Umbilical cord (tissue), 2 donors: ENCODE data around the gene NUDT14. TPM values are rescaled to one million over a fixed set of nuclear protein-coding genes. Genes with fewer than 3 reads are reported as not detected.

Experiments
- DNase-seq: peaks from one replicate; pipeline ENCODE4 v3.0.0-alpha.2; 2015; ENCODE audit warnings: low spot score
- total RNA-seq: library from RNA; depleted of rRNA; stranded (reverse); fragments of >200 nt; gene quantifications from one replicate; pipeline ENCODE4 v1.2.3, GENCODE V29; 2014; ENCODE audit warnings: low replicate concordance; ENCODE audit not compliant: insufficient read depth

The NUDT14 gene
- total RNA-seq, 1 donor from 2014 or later: 15.9 TPM

DNA sequence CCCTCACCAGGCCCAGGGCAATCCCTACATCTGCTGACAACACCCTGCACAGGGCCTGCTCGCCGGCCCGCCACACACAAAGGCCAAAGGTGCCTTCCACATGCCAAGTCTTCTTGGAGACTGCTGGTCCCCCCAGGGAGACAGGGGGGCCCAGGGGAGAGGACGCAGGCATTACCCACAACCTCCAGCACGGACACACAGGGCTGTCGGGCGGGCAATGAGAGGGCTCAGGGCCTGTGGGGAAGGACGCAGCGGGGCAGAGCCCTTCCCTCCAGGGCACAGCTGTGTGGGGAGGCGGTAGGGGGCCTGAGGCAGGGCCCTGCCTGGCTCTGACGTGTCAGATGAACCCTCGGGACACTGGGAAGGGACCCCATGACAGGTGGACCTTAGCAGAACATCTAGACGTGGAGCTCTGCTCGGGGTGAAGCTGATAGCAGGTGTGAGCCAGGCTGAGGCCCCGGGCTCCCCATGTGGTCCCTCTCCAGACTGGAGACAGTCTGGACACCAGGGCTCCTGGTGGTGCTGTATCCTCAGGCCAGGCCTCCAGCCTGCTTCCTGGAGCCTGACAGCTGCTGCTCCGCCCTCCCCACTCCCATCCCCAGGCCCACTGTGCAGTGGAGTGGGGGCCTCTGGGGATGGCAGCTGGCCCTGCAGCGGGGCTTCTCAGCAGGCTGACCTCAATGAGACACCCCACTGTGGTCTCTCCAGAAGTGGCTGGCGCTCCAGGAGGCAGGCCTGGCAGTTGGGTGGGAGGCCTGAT lies 31.6 kb upstream of the NUDT14 start:
- DNase-seq: no peak

GRCh38 chr14:105211758-105212089 lies 30.6 kb upstream of the NUDT14 start:
- DNase-seq: no peak

DNA sequence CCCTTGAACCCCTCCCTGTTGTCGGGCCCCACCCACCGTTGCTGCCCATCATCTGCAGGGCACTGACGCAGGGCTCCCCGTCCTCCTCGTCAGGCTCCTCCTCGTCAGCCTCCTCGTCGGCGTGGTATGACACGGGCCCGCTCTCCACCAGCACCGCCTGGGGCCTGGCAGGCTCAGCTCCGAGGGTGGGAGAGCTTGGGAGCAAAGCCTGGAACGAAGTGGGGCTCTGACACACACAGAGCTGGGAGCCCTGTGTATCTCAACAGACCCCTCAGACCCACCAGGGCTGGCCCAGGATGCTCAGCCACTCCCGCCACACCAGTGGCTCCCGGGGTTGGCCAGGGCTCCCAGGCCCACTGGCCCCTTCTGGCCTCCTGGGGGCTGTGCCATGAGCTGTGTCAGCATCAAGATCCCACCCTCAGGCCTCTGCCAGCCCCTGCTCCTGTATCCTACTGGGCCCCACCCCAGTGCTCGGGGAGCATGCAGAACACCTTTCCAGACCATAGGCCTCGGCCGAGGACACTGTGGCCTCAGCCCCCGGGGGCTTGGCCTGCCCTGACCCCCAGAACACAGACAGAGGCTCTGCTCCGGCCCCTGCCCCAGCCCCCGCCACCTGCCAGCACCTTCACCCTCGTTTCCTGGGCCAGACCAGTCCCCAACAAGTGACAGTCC lies 30.1 kb upstream of the NUDT14 start:
- no peak for DNase-seq

DNA sequence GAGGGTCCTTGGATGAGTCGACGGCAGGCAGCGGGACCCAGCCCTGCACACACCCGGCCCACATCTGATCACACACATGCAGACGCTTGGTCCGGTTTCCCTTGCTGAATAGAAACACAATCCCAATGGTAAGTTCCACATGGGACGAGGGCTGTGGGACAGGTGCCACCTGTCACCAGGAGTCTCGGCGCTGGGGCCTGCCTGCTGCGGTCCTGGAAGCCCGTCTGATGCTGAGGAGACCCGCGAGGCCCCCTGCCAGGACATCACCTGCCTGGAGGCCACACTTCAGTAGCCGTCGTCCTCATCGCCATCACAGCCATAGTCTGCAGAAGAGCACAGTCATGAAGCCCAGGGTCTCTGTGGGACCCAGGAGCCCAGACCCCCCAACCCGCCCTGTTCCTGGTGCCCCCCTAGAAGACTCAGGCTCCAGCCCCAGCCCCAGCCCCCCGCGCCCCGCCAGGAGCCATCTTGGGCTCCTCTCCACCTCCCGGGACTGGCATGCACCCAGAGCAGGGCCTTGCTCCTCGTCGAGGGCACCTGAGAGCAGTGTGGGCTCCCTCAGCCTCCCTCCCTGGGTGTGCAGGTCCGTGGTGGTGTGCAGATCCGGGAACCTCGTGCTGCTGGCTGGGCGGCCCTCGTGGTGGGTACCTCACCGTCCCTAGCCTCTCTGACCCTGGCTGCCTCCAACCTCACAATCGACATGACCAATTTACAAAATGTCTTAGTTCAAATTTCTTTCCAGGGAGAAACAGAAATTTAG lies 29.3 kb upstream of the NUDT14 start:
- DNase-seq: no peak

DNA sequence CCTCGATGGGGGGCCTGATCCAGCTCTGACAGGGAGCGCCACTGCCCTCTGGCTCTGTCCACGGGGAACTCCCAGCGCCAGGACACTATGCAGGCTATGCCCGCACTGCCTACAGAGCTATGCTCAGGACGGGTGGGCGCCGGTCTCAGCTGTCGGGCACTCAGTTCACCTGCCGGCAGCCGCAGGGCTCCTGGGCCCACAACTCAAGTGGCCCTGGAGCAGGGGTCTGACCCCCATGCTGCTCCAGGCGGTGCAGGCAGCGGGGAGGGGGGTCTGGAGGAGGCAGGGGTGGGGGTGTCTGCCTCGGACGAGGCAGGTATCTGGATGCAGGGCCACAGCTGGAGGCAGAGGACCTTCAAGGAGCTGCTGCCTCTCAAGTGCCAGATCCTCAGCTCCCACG lies 28.5 kb upstream of the NUDT14 start:
- no peak for DNase-seq

- DNase-seq: no peak
Observed at GRCh38 chr14:105209091-105209490, 28.0 kb upstream of the NUDT14 start.

- no peak for DNase-seq
Observed at GRCh38 chr14:105208738-105209075, 27.6 kb upstream of the NUDT14 start.

DNA sequence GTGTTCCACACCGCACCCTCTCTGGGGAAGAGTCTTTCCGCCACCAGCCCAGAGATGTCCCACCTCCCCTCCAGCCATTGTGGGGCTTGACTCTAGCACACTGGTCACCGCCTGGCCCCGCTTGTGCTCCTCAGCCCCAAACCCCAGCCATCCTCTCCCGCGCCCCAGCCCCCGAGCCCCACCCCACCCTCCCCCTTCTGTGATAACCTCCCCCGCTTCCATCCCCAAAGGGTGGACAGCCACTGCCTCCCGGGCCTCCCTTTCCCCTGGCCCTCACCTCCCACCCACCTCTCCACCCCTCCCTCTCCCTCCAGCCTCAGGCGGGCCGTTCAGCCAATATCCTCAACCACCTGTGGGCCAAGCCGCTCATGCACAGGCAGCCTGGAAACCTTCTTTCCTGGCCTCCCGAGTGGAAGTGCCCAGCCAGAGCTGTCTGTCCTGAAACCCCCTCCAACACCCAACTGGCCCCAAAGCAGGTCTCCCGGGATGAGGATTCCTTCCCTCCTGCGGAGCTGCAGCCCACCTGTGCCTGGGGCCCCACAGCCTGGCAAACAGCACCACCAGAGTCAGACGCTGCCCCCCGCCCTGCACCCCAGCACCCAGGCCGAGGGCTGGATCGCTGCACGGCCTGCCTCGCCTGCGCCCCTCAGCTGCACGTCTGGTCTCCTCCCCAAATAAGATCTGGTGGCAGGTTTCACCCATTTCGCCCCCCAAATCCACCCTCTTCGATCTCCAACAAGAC lies 27.1 kb upstream of the NUDT14 start:
- no peak for DNase-seq

- no peak for DNase-seq
Observed at GRCh38 chr14:105207460-105207901, 26.4 kb upstream of the NUDT14 start.

DNA sequence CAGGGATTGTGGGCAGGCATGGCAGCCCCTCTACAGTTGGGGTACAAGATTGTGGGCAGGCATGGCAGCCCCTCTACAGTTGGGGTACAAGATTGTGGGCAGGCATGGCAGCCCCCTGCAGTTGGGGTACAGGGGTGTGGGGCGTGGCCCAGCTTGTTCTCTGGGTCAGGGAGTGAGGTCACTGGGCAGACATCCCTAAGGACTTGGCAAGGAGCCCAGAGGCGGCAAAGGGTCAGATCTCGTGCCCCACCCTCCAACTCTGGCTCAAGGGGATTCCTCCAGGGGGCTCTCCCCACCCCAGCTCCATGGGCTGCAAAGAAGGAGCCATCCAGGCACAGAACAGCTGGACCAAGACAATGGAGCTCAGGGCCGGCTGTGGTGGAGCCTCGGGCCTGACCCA lies 25.8 kb upstream of the NUDT14 start:
- no peak for DNase-seq

- DNase-seq: no peak
Observed at GRCh38 chr14:105205673-105206208, 24.6 kb upstream of the NUDT14 start.

- no peak for DNase-seq
Observed at GRCh38 chr14:105204931-105205672, 24.0 kb upstream of the NUDT14 start.

DNA sequence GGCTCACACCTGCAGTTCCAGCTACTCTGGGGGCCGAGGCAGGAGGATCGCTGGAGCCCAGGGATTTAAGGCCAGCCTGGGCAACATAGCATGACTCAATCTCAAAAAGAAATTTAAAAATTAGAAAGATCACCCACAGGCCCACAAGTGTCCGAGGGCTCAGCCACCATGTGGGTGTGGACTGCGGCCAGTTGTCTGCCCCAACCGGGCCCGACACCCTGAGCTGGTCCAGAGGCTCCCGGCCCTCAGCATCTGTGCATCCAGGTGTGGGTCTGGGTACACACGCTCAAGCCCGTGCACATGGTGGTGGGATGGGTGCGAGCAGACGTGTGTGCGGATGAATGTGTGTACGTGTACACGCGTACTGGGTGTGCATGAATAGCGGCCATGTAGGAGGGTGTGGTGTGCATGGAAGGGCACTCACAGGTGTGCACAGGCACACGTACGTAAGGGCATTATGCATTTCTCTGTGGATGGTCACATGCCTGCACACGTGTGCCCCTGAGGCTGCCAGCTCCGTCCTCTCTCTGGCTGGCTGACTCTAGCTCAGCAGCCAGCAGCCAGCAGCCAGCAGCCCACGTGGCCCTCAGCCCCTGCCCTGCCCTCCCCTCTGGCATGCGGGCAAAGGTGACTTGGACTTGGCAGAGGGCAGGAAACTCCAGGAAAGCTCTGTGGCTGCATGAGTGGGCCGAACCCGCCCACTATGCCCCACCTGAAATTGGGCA lies 23.3 kb upstream of the NUDT14 start:
- no peak for DNase-seq

GRCh38 chr14:105203701-105204100 lies 22.6 kb upstream of the NUDT14 start:
- DNase-seq: no peak

DNA sequence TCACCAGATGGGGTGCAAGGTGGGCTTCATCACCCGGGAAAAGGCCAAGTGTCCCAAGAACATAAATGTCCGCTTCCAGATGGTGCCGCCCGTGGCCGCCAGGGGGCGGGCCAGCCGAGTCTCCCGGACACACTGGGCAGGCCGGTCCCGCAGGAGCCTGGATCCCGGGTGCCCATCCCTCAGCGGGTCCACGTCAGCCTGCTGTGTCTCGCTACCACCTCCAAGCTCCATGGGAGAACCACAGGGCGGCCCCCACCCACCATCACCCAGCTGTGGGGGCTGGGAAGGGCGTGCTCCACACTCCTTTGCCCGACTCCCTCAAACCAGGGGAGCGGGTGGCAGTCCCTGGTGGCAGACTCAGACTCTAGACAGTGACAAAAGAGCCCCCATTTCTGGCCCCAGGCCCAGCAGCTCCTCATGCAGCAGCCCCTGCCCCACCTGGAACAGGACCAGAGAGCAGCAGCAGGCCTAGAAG lies 22.0 kb upstream of the NUDT14 start:
- DNase-seq: peak; percentile 71

- DNase-seq: no peak
Observed at GRCh38 chr14:105201925-105202513, 20.9 kb upstream of the NUDT14 start.

DNA sequence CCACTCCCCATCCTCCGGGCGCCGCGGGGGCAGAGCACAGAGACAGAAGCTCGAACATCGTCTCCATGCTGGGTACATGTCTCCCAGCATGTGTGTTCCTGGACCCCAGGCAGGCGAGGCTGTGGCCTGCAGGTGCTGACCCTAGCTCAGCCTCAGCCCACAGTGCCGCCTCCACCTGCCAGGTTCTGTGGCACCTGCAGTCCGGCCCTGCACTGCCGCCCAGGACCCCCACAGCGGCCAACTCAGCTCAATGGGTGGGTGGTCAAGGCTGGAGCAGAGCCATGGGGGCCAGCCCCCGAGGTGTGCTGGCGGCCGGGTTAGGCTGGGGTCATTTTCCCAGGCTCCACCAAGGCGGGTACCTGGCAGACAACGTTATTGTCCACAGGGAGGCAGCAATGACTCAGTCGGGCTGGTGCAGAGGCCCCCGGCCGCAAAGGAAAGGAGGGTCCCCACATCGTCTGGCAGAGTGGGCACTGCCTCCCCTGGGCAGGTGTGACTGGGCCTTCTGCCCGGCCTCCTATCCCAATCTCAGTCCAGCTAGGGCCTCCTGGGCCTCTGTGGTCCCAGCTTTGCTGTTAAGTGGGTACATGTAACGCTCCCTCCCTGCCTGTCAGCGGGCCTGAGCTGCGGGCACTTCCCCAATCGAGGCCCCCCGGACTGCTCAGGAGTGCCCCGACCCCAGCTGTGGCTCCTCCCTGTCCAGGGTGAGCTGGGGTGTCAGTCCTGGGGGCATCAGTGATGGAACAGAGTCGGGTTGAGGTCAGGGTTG lies 20.2 kb upstream of the NUDT14 start:
- no peak for DNase-seq

GRCh38 chr14:105200641-105201040 lies 19.5 kb upstream of the NUDT14 start:
- DNase-seq: no peak

- no peak for DNase-seq
Observed at GRCh38 chr14:105200074-105200473, 19.0 kb upstream of the NUDT14 start.
